Measurements from ENCODE around the gene DDX49. TPM values are rescaled to one million over a fixed set of nuclear protein-coding genes. Genes with fewer than 3 reads are reported as not detected.

The DDX49 gene
- total RNA-seq, 4 donors from 2014 or later: 31.8 to 61.2 (median 35.5) TPM

DNA sequence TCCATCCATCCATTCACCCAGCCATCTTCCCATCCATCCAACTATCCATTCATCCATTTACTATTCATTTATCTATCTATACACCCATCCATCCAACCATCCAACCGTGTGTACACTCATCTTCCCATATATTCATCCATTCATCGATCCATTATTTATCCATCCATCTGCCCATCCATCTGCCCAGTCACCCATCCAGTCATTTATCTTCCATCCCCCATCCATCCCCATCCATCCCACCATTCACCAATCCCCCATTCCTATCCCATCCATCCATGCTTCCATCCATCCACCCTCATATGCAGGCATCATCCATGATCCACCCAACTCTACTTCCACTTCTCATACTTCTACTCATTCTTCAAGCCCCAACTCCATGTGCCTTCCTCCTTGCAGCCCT lies 35.5 kb downstream of the DDX49 start:
- Histone ChIP-seq H3K9me3 (no peaks in the 10 kb centered on the region), H3K4me1 (no peaks in the 10 kb centered on the region), H3K36me3 (no peaks in the 10 kb centered on the region), H3K27me3 (no peaks in the 10 kb centered on the region), H3K27ac (no peak overlapping the region), H3K4me3 (no peak overlapping the region)
- WGBS, 2 donors: 94 to 97% methylated on average over 2 of the region's 2 CpGs
- no peak for DNase-seq (ENCODE audit: low spot score in 2 of 2)
- TF ChIP-seq POLR2A (IDR thresholded peaks at IDR 0.05) (no peak), EP300 (IDR thresholded peaks at IDR 0.05) (no peak)
- TF ChIP-seq, protein P1, sequence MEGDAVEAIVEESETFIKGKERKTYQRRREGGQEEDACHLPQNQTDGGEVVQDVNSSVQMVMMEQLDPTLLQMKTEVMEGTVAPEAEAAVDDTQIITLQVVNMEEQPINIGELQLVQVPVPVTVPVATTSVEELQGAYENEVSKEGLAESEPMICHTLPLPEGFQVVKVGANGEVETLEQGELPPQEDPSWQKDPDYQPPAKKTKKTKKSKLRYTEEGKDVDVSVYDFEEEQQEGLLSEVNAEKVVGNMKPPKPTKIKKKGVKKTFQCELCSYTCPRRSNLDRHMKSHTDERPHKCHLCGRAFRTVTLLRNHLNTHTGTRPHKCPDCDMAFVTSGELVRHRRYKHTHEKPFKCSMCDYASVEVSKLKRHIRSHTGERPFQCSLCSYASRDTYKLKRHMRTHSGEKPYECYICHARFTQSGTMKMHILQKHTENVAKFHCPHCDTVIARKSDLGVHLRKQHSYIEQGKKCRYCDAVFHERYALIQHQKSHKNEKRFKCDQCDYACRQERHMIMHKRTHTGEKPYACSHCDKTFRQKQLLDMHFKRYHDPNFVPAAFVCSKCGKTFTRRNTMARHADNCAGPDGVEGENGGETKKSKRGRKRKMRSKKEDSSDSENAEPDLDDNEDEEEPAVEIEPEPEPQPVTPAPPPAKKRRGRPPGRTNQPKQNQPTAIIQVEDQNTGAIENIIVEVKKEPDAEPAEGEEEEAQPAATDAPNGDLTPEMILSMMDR (IDR thresholded peaks at IDR 0.05): no peak

- no peak for DNase-seq (ENCODE audit: low spot score in 2 of 2)
- no peaks in the 10 kb centered on the region for H3K9me3 ChIP-seq
- H3K4me1 ChIP-seq: no peaks in the 10 kb centered on the region
- H3K36me3 ChIP-seq: no peaks in the 10 kb centered on the region
- H3K4me3 ChIP-seq: no peak overlapping the region
- TF ChIP-seq, protein P1 (IDR thresholded peaks at IDR 0.05): no peak
- TF ChIP-seq EP300 (IDR thresholded peaks at IDR 0.05): no peak
- no peak overlapping the region for H3K27ac ChIP-seq
- 82 to 83% methylated on average over 4 of the region's 4 CpGs for WGBS, 2 donors
- peaks cover 0 to 25% of the 10 kb centered on the region in 2 donors for H3K27me3 ChIP-seq
Observed at GRCh38 chr19:18960370-18960769, 40.9 kb downstream of the DDX49 start.

GRCh38 chr19:18961767-18962620 lies 42.5 kb downstream of the DDX49 start:
- Histone ChIP-seq H3K27ac (no peak overlapping the region), H3K36me3 (no peaks in the 10 kb centered on the region), H3K27me3 (peaks cover 0 to 25% of the 10 kb centered on the region in 2 donors), H3K4me1 (no peaks in the 10 kb centered on the region), H3K4me3 (no peak overlapping the region), H3K9me3 (no peaks in the 10 kb centered on the region)
- WGBS, 2 donors: 22 to 27% methylated on average over 20 to 26 of the region's 26 CpGs
- TF ChIP-seq, protein P1 (IDR thresholded peaks at IDR 0.05): no peak
- no peak for TF ChIP-seq EP300 (IDR thresholded peaks at IDR 0.05)
- TF ChIP-seq POLR2A (IDR thresholded peaks at IDR 0.05): no peak
- DNase-seq (ENCODE audit: low spot score in 2 of 2): no peak

DNA sequence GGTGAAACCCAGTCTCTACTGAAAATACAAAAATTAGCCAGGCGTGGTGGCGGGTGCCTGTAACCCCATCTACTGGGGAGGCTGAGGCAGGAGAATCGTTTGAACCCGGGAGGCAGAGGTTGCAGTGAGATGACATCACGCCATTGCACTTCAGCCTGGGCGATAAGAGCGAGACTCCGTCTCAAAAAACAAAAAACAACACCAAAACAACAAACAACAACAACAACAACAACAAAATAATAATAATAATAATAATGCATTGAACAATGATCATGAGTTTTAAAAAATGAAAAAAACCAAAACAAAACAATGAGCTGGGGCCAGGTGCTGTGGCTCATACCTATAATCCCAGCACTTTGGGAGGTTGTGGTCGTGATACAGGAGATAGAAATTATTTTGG lies 44.6 kb downstream of the DDX49 start:
- Histone ChIP-seq H3K27ac (no peak overlapping the region), H3K9me3 (no peaks in the 10 kb centered on the region), H3K36me3 (no peaks in the 10 kb centered on the region), H3K27me3 (peaks cover 0 to 25% of the 10 kb centered on the region in 2 donors), H3K4me1 (peaks cover 0 to 7% (median 0%) of the 10 kb centered on the region in 4 donors), H3K4me3 (no peak overlapping the region)
- WGBS, 2 donors: 89 to 90% methylated on average over 9 of the region's 9 CpGs
- DNase-seq (ENCODE audit: low spot score in 2 of 2): no peak
- no peak for TF ChIP-seq POLR2A (IDR thresholded peaks at IDR 0.05)
- TF ChIP-seq, protein P1 (IDR thresholded peaks at IDR 0.05): no peak
- TF ChIP-seq EP300 (IDR thresholded peaks at IDR 0.05): no peak

DNA sequence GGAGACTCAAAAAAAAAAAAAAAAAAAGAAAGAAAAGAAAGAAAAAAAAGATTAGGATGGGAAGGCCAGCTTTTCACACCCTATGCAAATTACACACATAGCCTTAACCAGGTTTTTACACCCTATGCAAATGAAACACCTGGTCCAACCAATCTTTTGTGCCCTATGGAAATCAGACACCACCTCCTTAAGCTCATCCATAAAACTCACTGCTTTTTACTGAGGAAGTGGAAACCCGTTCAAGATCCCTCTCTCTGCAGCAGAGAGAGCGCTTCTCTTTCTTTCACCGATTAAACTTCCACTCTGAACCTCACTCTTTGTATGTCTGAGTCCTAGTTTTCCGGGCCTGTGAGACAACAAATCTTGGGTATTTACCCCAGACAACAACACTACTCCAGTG lies 46.8 kb downstream of the DDX49 start:
- DNase-seq (ENCODE audit: low spot score in 2 of 2): no peak
- Histone ChIP-seq H3K4me3 (no peak overlapping the region), H3K4me1 (peaks cover 0 to 24% (median 8%) of the 10 kb centered on the region in 4 donors), H3K36me3 (no peaks in the 10 kb centered on the region), H3K27me3 (peaks cover 0 to 25% of the 10 kb centered on the region in 2 donors), H3K27ac (peak overlapping the region in 2 of 4 donors; percentile 78 to 89), H3K9me3 (no peaks in the 10 kb centered on the region)
- TF ChIP-seq, protein P1 (IDR thresholded peaks at IDR 0.05): no peak
- TF ChIP-seq POLR2A (IDR thresholded peaks at IDR 0.05) (no peak), EP300 (IDR thresholded peaks at IDR 0.05) (no peak)
- 36 to 45% methylated on average over 4 of the region's 4 CpGs for WGBS, 2 donors
